Loucy (cell line): Measurements from ENCODE around the gene SUSD6.

Experiments used
- H2AFZ ChIP-seq: fragments of 200-600 bp; sonication (generic); 2 replicates; pipeline ENCODE4 v1.6.0; 2016; ENCODE audit warnings: antibody characterized with exemption, mild to moderate bottlenecking, low read length, moderate library complexity
- H3F3A ChIP-seq: fragments of 200-600 bp; 2 replicates; pipeline ENCODE4 v1.6.0; 2016; ENCODE audit warnings: antibody characterized with exemption, low read depth, mild to moderate bottlenecking
- H3K27me3 ChIP-seq: fragments of 200-600 bp; sonication (generic); 2 replicates; pipeline ENCODE4 v1.6.1; 2014; ENCODE audit warnings: low read length, mild to moderate bottlenecking; ENCODE audit not compliant: insufficient read depth, poor library complexity, severe bottlenecking
- H3K36me3 ChIP-seq: fragments of 200-600 bp; sonication (generic); 2 replicates; pipeline ENCODE4 v1.6.1; 2016; ENCODE audit warnings: low read length; ENCODE audit not compliant: insufficient read depth
- H3K4me1 ChIP-seq: fragments of 200-600 bp; sonication (generic); 2 replicates; pipeline ENCODE4 v1.5.1; 2014; ENCODE audit warnings: low read length, mild to moderate bottlenecking; ENCODE audit not compliant: insufficient read depth, poor library complexity, severe bottlenecking
- H3K4me2 ChIP-seq: fragments of 200-600 bp; sonication (generic); 2 replicates; pipeline ENCODE4 v1.6.0; 2014; ENCODE audit warnings: antibody characterized with exemption, low read length, low read depth, mild to moderate bottlenecking; ENCODE audit not compliant: poor library complexity, severe bottlenecking
- H3K4me3 ChIP-seq: fragments of 200-600 bp; sonication (generic); 2 replicates; pipeline ENCODE4 v1.5.1; 2014; ENCODE audit warnings: low read length, mild to moderate bottlenecking, mixed read lengths; ENCODE audit not compliant: poor library complexity, severe bottlenecking
- H3K79me2 ChIP-seq: fragments of 200-600 bp; sonication (generic); 2 replicates; pipeline ENCODE4 v1.6.1; 2014; ENCODE audit warnings: low read length; ENCODE audit not compliant: insufficient read depth
- H3K9ac ChIP-seq: fragments of 200-600 bp; sonication (generic); 2 replicates; pipeline ENCODE4 v1.6.0; 2014; ENCODE audit warnings: mild to moderate bottlenecking, low read depth, low read length, moderate library complexity; ENCODE audit not compliant: poor library complexity, severe bottlenecking
- H3K9me2 ChIP-seq: fragments of 200-600 bp; sonication (generic); replicated peaks from 2 replicates; pipeline ENCODE4 v1.6.1; 2016; ENCODE audit warnings: low read depth, low read length, mixed read lengths
- H3K9me3 ChIP-seq: fragments of 200-600 bp; sonication (generic); 2 replicates; pipeline ENCODE4 v1.6.1; 2014; ENCODE audit warnings: mild to moderate bottlenecking, antibody characterized with exemption, low read length, low read depth; ENCODE audit not compliant: insufficient read depth
- H4K20me1 ChIP-seq: fragments of 200-600 bp; sonication (generic); 2 replicates; pipeline ENCODE4 v1.6.0; 2014; ENCODE audit warnings: antibody characterized with exemption, low read length, mild to moderate bottlenecking; ENCODE audit not compliant: insufficient read depth, poor library complexity, severe bottlenecking
- CTCF ChIP-seq: fragments of 200-600 bp; sonication (generic); conservative IDR thresholded peaks from 2 replicates; pipeline ENCODE4 v1.5.1; 2014; ENCODE audit warnings: mild to moderate bottlenecking, antibody characterized with exemption, low read length
- EZH2phosphoT487 ChIP-seq: fragments of 200-600 bp; IDR thresholded peaks from 2 replicates; pipeline ENCODE4 v1.6.1; 2018; ENCODE audit warnings: antibody characterized with exemption, mild to moderate bottlenecking, moderate library complexity, borderline replicate concordance

Gene SUSD6

GRCh38 chr14:69573831-69574262 is 37.5 kb upstream of the SUSD6 start:
- H3K9me2 ChIP-seq: no peaks in the 10 kb centered on the region
- no peaks in the 10 kb centered on the region for H3K79me2 ChIP-seq
- H3K4me3 ChIP-seq: no peak overlapping the region
- no peaks in the 10 kb centered on the region for H3K4me1 ChIP-seq
- H2AFZ ChIP-seq: no peak overlapping the region
- no peaks in the 10 kb centered on the region for H4K20me1 ChIP-seq
- H3K9ac ChIP-seq: no peak overlapping the region
- TF ChIP-seq CTCF (no peak), EZH2phosphoT487 (no peak)
- no peaks in the 10 kb centered on the region for H3F3A ChIP-seq
- H3K27me3 ChIP-seq: no peaks in the 10 kb centered on the region
- no peaks in the 10 kb centered on the region for H3K9me3 ChIP-seq
- no peaks in the 10 kb centered on the region for H3K36me3 ChIP-seq
- no peak overlapping the region for H3K4me2 ChIP-seq

- H4K20me1 ChIP-seq: no peaks in the 10 kb centered on the region
- no peak within 1 kb of the TSS for H2AFZ ChIP-seq
- H3K4me2 ChIP-seq: no peak within 1 kb of the TSS
- no peaks in the 10 kb centered on the region for H3F3A ChIP-seq
- H3K9me3 ChIP-seq: no peaks in the 10 kb centered on the region
- H3K4me3 ChIP-seq: no peak within 1 kb of the TSS
- no peak within 1 kb of the TSS for H3K9ac ChIP-seq
- H3K27me3 ChIP-seq: no peaks in the 10 kb centered on the region
- no peaks in the 10 kb centered on the region for H3K79me2 ChIP-seq
- TF ChIP-seq CTCF (peak; percentile 70), EZH2phosphoT487 (no peak)
- H3K36me3 ChIP-seq: no peaks in the 10 kb centered on the region
- no peaks in the 10 kb centered on the region for H3K4me1 ChIP-seq
- no peaks in the 10 kb centered on the region for H3K9me2 ChIP-seq
Observed at GRCh38 chr14:69574263-69574953, 37.0 kb upstream of the SUSD6 start, which contains the start of gene CCDC177. CCDC177 (minus strand) TSS chr14:69574871; CDS start chr14:69573622, 1,249 bp downstream.

GRCh38 chr14:69574954-69575295 is 36.5 kb upstream of the SUSD6 start:
- Histone ChIP-seq H3F3A (no peaks in the 10 kb centered on the region), H3K27me3 (no peaks in the 10 kb centered on the region), H3K79me2 (no peaks in the 10 kb centered on the region), H3K4me3 (no peak overlapping the region), H3K36me3 (no peaks in the 10 kb centered on the region), H3K4me1 (no peaks in the 10 kb centered on the region), H2AFZ (no peak overlapping the region), H3K4me2 (no peak overlapping the region), H3K9ac (no peak overlapping the region), H3K9me2 (no peaks in the 10 kb centered on the region), H4K20me1 (no peaks in the 10 kb centered on the region), H3K9me3 (no peaks in the 10 kb centered on the region)
- no peak for TF ChIP-seq CTCF
- no peak for TF ChIP-seq EZH2phosphoT487
